ENCODE measurements around the gene EPHB1.
"Not testable (repeated sequence)": the region's sequence is repeated elsewhere in the genome, so short reads cannot be mapped to it uniquely, and the experiment has no call there.

Gene EPHB1

GRCh38 chr3:134777341-134777740, 17.7 kb upstream of the EPHB1 start:
- no peak for DNase-seq

GRCh38 chr3:134788283-134788682, 6.8 kb upstream of the EPHB1 start:
- not testable (repeated sequence) for DNase-seq

DNA sequence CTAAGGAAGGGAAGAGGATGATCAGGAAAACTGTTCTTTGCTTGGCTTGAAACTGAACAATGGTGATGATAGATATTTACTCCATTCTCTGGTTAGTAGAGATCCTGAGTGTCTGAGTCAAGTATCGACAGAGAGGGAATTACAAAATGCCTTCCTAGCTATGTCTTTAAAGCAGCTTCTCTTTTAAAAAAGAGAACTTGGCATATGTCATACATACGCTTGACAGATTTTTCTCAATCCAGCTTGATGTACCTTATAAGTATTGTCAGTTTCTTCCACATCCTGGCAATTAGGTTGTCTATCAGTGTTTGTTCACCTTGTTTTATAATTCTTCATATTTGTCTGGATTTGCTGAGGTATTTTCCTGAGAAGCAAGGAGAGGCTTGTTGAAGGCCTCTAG, 5.0 kb upstream of the EPHB1 start:
- DNase-seq: no peak

DNA sequence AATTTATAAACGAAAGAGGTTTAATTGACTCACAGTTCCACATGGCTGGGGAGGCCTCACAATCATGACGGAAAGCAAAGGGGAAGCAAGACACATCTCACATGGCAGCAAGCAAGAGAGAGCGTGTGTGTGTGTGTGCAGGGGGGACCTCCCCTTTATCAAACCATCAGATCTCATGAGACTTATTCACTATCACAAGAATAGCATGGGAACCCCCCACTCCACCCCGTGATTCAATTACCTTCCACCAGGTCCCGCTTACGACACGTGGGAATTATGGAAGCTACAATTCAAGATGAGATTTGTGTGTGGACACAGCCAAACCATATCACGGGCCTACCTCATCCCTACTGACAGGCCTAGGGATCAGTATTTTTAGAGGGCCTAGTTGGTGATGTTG, 3.1 kb upstream of the EPHB1 start:
- DNase-seq: no peak

GRCh38 chr3:134792700-134793099, 2.4 kb upstream of the EPHB1 start:
- DNase-seq: no peak

- DNase-seq: no peak
Measured at GRCh38 chr3:134793562-134793961, 1.5 kb upstream of the EPHB1 start.

DNA sequence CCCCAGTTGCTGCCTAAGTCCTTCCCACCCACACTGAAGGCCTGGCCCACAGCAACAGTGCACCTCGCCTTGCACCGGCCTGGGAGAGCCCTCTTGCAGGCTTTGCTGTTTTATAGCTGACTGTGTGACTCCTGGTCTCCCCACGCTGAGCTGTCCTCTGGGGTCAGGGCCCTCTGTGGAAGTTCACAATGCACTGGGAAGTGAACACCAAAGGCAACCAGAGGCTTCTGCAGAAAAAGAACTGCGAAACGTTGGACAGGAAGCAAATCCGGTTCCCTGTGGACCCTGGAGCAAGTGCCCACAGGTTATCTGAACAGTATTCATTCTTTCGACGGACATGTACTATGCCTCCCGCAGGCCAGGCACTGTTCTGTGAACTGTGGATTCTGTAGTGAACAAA, 737 bp upstream of the EPHB1 start:
- DNase-seq: no peak

- DNase-seq: no peak
Measured at GRCh38 chr3:134795746-134796280, 753 bp downstream of the EPHB1 start.

DNA sequence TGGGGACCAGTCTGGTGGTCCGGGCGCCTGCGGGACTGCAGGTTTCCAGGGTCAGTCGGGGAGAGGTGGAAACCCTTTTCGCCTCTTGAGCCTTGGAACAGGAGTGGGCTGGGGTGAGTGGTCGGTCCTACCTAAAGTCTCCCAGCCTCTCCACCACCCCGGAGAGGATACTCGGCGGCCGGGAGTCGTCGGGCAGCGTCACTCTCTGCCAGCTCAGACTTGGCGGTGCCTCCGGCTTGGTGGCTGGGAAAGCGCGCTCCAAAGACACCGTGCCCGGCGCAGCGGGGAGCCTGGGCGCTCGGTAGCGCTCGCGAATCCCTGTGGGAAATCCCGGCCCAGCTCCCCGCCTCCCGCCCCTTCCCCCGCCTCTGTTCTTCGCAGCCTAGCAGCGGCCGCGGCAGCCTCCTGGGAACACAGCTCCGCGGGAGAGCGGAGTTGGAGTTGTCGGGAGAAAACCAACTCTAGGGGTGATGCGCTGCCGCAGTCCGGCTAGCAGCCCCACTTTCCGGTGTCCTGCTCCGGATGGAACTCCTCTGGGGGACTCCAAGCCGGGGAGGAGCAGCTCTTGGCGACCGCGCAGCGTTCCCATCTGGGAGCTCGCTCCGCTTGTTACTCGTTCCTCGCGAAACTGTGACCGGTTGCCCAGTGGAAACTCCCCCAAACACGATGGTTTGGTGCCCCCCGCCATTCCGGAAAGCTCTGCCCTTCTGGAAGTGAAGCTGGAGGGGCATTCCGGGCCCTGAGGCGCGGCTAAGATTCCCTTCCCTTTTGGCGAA, 1.4 kb downstream of the EPHB1 start:
- DNase-seq: no peak

DNA sequence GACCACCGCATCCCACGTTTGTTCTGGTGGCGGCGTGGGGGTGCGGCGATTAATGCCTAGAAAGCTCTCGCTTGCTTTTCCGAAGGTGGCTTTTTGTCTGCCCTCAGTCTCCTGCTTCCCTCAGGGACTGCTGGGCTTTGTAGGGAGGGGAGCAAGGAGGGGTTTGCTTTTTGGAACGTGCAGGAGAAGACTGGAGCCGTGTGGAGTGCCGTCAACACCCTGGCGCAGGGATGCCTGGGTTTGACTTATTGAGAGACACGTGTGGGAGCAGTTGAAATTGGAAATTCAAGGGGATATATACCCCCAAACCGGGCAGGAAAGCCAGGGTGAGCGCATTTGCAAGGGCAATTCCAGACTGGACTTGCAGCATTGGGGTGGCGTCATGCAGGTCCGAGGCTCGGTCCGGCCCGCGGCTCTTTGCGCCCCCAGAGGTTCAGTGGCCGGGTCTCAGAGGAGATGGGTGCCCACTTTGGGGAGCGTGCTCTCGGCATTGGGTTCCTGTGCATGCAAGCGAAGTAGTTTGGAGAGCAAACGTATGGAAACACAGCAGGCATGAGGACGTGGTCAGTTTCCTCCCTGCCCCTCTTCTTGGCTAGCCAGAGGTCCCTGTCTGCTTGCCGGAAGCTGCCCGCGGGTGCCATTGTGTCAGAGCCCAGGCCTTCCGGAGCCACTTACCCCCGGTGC, 2.1 kb downstream of the EPHB1 start:
- no peak for DNase-seq

DNA sequence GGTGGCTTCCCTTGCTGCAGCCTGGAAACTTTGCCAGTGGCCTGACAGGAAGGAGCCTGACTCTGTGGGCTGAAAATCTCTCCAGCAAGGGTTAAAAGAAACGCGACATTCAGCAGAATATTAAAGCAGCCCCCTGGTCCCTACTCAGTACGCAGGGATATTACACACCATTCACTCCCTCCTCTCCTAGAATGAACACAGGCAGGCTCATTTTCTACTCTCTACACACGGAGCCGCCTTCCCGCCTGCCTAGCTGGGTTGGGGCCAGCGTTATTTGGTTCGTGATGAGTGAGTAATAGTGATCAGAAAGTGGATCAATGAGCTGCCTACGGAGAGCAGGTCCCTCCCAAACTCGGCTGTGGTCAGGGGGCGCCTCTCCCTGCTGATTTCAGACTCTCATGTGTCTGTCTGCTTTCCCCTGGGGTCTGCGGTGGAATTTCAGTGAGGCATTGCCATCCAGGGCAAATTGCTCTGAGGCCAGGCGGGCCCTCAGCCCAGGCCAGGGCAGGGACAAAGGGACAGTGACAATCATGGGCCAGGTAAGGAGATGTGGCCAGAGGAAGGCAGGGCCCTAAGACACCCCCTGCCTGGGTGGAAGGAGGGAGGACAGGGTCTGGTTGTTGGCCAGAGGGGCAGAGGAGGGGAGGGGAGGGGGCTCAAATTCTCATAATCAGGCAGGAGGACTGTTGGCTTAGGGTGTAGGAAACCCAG, 2.8 kb downstream of the EPHB1 start:
- no peak for DNase-seq

DNA sequence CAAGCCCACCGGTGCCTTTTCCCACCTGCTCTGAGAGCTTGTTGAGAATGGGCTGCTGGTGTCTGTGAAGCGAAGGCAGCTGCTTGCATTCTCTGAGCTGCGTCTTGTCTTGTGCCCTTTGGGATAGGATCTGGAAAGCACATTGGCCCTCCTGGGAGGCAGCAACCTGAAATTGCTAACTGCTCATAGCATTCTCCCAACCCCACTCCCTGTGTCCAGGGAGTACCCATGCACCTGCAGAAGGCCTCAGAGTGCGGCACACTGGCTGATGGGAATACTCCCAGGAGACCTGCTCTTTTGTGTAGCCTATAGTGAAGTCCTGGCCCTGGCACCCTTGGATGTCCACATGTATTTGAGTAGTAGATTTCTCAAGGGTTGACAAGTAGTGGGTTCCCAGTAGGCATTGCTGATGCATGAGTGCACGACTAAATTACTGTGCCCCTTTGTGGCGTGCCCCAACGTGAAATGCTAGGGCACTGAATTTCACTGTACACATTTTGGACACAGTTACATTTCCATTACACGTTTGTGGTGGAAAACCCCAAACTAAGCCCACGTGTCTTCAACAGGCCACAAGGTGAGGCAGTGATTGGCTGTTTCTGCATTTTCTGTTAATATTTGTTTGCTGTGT, 3.7 kb downstream of the EPHB1 start:
- no peak for DNase-seq

DNA sequence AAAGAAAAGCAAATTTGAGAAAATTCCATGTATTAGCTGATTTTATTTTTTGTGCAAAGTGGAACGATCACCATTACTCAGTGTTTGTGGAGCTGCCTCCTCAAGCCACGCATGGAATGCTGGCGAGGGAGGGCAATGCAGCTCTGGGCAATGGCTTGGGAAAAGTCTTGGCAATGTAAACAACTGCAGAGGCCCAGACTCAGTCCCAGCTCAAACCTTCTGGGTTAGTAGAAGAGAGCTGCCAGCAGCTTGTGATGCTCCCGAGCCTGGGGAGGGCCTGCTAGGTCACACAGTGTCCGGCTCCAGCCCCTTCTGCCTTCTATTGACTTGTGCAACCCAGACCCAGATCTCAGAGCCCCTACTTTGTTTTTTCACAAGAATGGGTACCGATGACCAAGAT, 4.3 kb downstream of the EPHB1 start:
- no peak for DNase-seq

DNA sequence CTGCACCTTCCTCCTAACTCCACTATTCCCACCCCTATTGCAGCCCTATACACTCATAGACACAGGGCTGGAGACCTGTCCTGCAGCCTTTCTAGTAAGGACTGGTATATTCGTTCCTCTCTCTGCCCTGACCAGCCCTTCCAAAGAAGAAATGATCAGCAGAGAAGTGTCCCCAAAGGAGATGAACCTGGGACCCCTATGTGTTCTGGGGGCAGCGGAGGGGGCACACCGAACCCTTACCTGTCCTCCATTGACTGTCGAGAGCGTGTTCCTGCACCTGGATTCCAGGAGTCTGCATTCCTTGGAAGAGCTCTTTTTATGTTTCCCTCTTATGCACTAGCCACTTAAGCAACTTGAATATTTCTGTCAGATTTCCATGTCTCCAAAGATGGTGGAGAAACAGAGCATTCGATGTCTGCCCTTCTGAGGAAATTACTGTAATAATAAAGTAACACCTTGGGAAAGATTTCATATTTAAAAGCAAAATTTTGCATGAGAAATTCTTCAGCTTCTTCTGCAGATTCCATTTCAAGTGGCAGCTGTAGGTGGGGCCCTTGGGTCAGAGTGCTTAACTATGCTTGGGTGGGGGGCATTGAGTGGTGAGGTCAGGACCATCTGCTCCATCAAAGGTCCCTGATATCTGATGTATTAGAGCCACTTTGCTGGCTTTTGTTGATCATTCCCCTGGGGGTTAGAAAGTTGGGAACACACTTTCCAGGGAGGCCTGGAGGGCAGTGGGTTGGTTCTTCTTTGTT, 6.3 kb downstream of the EPHB1 start:
- DNase-seq: no peak

- no peak for DNase-seq
Measured at GRCh38 chr3:134802428-134803050, 7.5 kb downstream of the EPHB1 start.

GRCh38 chr3:134803051-134803505, 8.0 kb downstream of the EPHB1 start:
- no peak for DNase-seq

GRCh38 chr3:134803652-134804051, 8.6 kb downstream of the EPHB1 start:
- no peak for DNase-seq

GRCh38 chr3:134804508-134805480, 9.7 kb downstream of the EPHB1 start:
- no peak for DNase-seq

- DNase-seq: no peak
Measured at GRCh38 chr3:134807189-134807588, 12.1 kb downstream of the EPHB1 start.

- DNase-seq: no peak
Measured at GRCh38 chr3:134808835-134809234, 13.8 kb downstream of the EPHB1 start.
